ENCODE measurements around the gene HSF2.
"Not testable (repeated sequence)": the region's sequence is repeated elsewhere in the genome, so short reads cannot be mapped to it uniquely, and the experiment has no call there.

HSF2 gene

DNA sequence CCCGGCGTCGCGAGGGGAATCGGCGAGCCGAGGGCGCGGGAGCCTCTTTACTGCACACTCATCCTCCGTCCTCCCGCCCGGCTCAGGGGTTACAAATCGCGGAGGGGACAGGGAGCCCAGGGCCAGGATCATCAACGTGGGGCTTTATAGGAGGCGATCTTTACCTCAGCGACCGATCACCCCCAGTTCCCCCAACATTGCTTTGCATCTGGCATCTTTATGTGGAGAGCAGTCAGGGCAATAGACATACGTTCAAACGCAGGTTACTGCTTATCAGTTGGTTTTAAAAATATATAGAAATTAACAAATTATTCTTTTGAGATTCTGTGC, 634 bp downstream of the HSF2 start:
- no peak for DNase-seq

DNA sequence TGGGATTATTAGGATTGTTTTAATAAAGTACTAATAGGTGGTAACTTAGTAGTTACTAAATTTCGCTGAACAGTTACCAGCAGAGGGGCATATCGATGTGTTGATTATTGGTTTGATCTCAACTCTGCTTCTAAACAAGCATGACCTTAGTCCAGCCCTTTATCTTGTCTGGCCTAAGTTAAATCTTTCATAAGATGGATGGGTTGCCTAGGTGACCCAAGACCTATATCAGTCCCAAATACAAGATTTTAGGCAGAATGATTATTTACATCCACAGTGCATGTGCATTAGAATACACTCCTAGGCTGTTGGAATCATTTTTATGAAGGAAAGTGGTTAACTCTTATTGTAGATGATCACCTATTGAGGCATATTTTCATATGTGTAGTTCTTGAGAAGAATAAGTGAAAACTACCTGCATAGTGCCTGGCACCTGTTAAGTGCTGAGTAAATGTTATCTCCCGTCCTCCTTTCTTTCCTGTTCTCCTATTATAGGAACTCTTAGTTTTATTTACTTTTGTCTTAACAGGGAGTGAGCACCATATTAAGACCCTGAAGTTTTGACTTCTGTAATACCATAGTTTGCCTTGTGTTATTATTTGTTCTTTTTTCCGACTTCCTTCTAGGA, 1.1 kb downstream of the HSF2 start:
- DNase-seq: no peak

DNA sequence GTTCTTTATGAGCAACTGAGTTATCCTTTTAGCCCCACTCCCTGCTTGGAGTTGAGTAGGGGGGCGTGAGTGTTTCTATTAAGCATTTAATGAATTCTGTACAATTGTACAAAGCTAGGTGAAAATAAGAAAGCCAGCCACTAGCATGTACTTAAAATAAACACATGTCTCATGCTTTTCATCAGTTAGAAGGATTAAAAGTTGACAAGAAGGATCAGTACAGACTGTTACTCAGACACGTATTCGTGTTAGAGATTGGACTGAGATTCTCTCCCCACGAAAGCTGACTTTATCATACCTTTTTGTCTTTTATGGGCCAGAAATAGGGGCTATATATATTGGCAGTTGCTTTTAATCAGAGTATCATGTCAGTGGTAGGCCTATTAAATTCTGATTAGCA, 1.7 kb downstream of the HSF2 start:
- no peak for DNase-seq

DNA sequence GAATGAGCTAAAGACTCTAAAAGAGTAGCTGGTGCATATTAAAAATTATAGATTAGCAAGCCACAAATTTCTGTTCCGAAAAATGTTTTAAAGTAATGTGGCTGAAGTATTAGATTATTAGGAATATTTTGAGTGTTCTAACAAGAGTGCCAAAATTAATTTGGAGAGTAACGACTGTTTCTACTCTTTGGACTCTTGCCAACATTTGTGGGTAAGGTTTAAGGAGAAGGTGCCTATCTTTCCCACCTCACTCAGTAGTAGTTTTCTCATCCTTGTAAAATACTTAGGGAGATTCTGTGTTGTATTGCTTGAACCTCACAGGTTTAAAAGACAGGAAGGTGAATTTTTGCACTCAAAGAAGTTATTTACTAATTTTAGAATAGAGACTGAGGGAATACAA, 5.0 kb downstream of the HSF2 start:
- no peak for DNase-seq

DNA sequence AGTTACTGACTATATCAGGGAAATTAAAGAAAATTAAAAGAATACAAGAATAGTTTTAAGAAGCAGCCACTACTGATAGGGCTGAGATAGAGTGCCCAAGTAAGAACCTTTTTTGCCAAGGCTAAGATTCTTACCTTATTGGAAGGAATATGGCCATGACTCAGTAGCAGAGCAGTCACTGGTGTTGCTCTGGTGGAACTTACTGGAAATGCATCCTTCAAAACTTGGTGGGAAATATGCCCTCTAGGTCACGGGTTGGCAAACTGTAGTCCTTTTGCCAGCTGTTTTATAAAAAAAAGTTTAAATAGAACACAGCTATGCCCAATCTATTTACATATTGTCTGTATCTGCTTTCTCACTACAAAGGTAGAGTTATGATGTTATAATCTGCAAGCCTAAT, 6.0 kb downstream of the HSF2 start:
- no peak for DNase-seq

DNA sequence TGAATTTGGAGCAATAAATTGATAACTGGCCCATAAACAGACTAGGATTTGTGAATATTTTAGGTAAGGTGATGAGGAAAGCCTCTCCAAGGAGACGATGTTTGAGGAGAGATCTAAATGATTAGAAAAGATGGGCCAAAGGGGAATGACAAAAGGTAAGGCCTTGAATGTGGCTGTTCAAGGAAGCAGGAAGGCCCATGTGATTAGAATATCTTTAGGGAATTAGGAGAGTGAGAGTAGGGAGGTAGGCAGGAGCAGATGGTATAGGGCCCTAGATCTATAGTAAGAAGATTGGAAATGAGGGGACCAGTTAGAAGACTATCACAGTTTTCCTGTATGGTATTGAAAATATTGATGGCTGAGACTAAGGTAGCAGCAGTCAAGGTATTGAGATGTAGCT, 6.7 kb downstream of the HSF2 start:
- no peak for DNase-seq

DNA sequence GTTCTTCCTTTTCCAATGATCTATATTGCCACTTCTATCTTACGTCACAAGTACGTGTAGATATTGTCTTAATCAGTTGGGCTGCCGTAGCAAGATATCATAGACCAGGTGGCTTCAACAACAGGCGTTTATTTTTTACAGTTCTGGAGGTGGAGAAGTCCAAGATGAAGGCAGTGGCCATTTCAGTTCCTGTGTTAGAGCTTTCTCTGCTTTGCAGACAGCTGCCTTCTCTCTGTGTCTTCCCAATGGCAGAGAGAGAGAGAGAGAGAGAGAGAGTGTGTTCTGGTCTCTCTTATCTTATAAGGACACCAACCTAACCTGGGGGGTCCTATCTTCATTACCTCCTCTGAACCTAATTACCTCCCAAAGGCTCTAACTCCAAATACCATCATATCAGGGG, 8.3 kb downstream of the HSF2 start:
- DNase-seq: no peak

DNA sequence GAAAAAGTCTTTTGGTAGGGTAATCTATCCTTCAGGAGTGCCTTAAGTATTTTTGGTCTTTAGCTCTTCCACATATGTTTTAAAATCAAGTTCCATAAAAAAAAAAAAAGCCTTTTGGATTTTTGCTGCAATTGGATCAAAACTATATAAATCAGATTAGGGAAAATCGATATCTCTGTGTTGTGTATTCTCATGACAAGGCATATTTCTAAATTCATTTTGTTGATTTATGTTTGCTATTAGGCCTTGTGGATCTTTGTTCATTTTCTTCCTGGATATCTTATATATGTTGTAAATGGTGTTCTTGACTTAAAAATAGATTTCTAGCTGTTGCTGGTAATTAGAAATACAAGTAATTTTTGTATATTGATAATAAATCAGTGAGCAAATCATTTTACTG, 8.8 kb downstream of the HSF2 start:
- no peak for DNase-seq

DNA sequence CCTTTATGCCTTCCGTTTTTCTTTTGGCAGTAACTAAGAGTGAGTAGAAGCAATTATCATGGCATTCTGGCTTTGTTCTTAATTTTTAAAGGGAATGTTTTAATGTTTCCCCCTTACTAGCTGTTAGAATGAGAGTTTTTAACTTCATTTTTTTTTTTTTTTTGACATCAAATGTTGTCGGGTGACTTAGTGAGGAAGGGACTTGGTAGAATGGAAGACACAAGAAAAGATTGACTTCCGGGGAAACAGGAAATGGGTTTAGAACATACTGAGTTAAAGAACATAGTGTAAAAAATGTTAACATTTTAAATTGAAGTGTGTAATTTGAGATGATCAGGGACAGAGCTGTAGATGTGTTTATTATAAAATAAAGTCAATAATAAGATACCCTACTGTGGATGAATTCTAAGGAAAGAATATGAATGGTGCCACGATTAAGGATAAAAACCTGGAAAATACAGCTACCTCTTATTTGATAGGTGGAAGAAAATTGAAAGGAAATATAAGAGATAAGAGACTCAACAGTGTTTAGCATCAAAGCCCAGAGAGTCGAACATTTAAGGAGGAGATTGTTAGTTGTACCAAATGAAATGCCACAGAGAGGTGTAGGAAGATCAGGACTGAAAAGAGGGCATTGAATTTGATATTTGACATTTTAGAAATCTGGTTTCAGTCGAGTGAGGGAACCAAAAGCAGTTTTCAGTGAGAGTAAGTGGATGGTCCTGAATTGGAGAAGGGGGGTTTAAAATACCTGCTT, 9.4 kb downstream of the HSF2 start:
- no peak for DNase-seq

DNA sequence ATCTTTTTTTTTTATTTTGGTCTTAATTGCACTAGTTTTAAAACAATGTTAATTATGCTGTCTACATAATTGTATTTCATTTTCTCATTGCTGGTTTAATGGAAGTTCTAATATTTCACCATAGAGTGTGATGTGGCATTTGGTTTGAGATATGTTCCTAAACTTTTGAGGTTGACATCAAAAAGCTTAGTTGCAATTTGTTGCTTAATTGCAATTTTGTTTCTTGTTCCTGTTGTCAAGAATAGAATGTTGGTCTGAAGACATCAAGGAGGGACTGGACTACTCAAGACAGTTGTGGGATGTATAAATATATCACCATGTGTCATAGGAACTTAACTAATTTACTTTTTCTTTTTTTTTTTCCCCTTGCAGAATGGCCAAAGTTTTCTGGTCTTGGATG, 12.5 kb downstream of the HSF2 start:
- DNase-seq: no peak

DNA sequence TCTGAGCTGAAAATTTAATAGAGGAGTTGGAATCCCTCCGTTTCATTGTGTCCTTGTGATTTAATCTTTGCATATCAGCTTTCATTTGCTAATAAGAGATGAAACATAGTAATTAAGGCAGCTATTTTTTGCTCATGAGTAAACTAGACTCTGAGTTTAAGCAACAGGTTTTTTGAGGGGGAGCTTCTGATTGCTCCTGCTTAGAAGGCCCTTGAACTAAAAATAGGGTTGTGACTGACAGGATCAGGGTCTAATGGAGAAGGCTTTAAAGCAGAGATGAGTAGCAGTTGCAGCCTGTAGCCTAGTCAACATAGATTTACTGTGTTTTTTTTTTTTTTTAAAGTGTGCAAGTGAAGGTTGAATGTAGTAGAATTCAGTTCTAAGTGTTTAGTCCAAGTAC, 17.4 kb downstream of the HSF2 start:
- no peak for DNase-seq

DNA sequence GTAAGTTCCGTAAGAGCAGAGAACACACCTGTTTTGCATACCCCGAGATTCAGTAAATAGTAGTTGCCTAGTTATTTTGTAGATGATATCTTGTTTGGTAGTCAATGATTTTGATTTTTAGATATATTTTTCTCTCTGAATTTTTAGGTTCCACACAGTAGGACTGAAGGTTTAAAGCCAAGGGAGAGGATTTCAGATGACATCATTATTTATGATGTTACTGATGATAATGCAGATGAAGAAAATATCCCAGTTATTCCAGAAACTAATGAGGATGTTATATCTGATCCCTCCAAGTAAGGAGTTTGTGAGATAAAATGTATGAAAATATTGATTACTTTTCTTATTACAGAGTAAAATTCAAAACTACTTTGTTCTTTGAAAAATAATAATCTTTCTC, 22.6 kb downstream of the HSF2 start:
- no peak for DNase-seq

DNA sequence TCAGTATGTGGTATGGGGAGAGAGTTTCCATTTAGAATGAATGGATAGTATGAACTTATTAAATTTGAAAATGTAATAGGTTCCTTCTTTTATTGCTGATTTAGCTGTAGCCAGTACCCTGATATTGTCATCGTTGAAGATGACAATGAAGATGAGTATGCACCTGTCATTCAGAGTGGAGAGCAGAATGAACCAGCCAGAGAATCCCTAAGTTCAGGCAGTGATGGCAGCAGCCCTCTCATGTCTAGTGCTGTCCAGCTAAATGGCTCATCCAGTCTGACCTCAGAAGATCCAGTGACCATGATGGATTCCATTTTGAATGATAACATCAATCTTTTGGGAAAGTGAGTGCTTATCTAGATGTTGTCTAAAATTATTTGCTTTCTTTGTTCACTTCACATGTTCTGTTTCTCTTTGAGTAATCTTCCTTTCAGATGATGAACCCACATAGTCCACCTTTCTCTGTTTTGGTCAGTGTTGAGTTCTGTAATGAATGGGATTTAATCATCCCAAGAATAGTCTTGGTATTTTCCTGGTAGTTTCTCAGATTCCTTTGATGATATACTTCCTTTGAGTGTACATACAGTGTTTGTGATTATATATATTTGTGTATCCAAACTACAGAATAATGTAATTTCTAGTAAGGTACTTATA, 23.3 kb downstream of the HSF2 start:
- DNase-seq: no peak

DNA sequence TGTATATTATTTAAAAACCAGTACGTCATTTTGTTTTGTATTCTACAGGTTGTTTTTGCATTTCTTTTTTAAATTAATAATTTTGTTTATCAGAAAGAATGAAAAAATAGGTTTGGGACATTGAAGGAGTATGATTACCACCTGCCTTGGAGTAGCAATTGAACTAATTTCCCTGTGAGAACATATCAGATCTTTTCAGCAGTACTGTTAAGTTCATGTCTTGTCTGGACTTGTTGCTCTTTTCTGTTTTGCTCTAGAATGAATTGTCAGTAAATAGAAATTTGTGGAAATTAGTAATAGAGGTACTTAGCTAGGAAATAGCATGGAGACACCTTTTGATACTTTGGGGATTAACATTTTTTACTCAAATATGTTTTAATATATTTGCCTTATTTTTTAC, 24.3 kb downstream of the HSF2 start:
- no peak for DNase-seq

DNA sequence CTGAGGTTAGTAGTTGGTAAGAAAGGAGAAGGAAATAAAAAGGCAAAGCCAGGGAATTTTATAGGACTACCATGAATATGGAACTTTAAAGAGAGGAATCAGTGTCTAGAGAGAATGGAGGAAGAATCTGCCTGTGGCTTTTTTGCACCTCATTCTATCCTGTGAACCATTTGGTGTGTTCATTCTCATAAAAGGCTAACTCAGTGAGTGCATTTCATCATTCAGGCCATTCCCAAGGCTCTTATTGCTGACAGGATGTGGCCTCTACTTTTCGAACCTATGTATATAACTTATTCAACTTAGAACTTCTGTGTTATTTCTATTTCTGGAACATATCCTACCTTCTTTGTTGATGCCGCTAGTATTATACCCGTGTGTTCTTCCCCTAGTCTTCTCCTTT, 27.1 kb downstream of the HSF2 start:
- no peak for DNase-seq

DNA sequence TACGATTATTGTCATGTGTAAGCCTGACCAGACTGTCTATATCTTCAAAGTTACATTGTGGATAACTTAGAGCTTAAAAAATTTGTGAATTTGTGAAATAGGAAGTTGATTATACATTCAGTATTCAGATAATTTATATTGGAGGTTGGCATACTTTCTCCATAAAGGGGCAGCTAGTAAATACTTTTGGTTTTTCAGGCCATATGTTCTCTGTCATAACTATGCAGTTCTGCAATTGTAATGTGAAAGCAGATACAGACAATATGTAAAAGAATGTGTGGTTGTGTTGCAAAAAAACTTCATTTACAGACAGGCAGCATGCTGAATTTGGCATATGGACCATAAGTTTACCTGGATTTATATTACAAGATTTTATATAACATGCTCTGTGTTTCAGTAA, 29.3 kb downstream of the HSF2 start:
- no peak for DNase-seq

DNA sequence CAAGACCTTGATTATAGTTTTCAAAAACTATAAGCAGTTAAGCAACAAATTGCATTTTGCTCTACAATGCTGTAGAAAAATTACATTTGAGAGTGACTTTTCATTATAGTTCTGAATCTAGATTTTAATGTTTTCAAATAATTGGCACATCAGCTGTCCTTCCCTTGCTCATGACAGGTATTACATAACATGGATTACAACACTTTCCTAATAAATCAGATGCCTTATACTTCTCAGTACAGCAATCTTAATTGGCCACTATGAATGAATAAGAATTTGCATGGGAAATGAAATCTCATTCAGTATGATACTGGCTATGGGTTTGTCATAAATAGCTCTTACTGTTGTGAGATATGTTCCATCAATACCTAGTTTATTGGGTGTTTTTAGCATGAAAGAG, 29.9 kb downstream of the HSF2 start:
- DNase-seq: no peak

DNA sequence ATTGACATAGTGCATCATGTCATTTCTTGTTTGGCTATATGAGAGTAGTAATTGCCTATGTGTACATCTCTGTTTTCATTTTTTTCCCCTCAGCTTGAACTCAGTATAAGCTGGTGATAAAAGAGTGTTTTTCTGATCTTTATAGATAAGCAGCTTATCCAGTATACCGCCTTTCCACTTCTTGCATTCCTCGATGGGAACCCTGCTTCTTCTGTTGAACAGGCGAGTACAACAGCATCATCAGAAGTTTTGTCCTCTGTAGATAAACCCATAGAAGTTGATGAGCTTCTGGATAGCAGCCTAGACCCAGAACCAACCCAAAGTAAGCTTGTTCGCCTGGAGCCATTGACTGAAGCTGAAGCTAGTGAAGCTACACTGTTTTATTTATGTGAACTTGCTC, 32.3 kb downstream of the HSF2 start:
- no peak for DNase-seq

DNA sequence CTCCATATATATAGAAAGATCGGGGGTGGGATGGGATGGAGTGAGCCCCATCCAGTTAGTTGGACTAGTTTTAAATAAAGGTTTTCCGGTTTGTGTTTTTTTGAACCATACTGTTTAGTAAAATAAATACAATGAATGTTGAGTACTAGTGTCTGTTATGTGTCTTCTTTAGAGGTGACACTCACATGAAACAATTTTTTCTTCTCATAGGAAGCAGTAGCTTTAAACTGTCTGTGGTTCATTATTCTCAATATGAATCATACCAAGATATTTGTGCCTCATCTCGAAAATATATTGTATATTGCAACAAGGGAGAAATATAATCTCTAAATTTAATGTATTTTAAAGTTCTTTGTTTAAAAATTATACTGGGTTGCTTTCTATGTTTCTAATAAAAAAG, 33.4 kb downstream of the HSF2 start:
- no peak for DNase-seq

DNA sequence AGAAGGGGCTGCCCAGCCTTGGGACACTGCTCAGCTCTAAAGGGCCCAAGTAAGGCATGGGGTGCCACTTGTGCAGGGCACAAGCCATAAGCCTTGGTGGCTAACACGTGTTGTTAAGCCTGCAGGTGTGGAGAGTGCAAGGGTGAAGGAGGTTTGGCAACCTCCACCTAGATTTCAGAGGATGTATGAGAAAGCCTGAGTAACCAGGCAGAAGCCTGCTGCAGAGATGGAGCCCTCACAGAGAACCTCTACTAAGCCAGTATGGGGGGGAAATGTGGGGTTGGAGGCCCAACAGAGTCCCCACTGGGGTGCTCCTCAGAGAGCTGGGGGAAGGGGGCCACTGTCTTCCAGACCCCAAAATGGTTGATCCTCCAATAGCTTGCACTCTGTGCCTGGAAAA, 39.5 kb downstream of the HSF2 start:
- DNase-seq: no peak

DNA sequence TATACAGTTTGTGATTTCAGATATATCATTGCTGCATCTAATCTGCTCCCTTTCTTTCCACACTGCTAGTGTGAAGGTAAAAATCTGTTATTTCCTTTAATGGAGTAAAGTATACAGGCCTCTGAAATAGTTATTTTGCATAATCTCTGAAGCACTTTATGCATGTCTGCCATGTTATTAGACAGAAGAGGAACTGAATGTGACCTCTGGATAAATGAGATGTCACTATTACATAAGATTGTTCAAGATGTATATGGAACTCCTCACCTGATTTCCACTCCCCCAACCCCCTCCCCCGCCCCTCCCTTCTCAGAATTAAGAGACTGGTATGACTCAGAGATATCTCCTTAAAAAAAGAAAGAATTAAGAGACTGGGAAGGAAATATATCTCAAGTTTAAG, 45.8 kb downstream of the HSF2 start:
- DNase-seq: no peak

DNA sequence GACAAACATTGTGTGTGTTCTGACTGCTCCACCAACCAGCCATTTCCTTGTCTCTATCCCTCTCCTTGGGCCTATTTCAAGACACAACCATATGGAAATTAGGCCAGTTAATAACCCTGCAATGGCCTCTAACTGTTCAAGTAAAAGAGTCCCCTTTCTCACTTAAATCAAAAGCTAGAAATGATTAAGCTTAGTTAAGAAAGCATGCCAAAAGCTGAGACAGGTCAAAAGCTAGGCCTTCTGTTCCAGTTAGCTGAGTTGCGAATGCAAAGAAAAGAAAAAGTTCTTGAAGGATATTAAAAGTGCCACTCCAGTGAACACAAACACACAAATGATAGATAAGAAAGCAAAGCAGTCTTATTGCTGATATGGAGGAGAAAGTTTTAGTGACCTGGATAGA, 49.6 kb downstream of the HSF2 start:
- no peak for DNase-seq

DNA sequence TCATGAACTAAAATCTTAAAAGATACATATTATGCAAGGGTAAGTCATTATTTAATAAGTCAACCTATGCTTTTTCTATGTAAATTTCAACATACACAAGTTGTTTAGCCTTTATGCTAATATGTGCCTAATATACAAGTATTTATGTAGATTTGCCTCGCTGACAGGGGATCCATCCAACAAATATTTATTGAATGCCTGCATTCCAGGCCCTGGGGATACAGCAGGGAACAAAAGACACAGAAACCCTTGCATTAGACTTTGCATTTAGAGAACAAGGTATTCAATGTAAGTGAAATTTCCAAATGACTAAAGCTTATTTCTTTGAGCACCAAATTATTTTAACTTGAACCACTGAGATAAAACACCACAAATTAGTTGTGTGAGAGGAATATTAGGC, 53.1 kb downstream of the HSF2 start:
- DNase-seq: no peak

DNA sequence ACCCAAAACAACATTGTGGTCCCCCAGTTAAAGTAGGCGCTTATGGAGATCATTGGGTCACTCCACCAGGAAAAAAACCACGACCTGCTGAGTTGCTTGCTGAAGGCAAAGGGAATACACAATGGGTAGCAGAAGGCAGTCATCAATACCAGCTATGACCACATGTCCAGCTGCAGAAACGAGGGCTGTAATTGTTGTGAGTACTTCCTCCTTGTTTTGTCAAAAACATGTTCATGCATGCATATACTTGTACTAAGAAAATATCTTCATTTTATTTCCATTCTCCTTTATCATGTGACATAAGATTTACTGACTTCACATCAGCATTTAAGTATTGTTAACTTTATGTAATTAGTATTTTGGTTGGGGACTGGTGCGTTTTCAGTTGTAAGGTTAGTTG, 55.2 kb downstream of the HSF2 start:
- DNase-seq: no peak

DNA sequence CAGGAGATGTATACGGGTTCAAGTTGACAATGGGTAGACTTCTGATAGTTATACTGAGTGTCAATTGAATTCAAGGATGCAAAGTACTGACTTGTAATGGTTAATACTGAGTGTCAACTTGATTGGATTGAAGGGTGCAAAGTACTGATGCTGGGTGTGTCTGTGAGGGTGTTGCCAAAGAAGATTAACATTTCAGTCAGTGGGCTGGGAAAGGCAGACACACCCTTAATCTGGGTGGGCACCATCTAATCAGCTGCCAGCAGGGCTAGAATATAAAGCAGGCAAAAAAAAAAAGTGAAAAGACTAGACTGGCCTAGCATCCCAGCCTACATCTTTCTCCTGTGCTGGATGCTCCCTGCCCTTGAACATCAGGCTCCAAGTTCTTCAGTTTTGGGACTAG, 55.7 kb downstream of the HSF2 start:
- DNase-seq: not testable (repeated sequence)

All from NCI-H345 (cell line).